NK-92 (cell line): Measurements from ENCODE around the gene TCF7L2.

Experiments used
- DNase-seq: peaks from one replicate; lab custom pipeline; 2025; ENCODE audit not compliant: unreplicated experiment; lab: John Stamatoyannopoulos, UW

TCF7L2 gene

DNA sequence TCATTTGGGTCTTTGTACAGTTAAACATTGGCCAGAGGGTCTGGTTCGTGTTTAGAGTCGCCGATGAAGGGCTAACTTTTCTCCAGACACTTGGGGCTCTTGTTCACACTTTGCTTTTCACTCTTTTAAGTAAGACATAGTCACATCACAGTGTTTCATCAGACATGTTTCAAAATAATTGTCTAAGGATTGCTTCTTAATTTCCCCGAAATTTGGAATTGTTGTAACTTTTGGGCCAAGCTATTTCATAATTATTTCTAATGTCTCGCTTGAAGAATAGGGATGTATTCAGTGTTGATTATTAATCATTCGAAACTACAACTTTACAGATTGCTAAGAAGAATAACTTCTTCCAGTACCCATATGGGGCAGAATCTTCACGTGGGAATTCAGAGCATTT is 92.8 kb downstream of the TCF7L2 start:
- no peak for DNase-seq

DNA sequence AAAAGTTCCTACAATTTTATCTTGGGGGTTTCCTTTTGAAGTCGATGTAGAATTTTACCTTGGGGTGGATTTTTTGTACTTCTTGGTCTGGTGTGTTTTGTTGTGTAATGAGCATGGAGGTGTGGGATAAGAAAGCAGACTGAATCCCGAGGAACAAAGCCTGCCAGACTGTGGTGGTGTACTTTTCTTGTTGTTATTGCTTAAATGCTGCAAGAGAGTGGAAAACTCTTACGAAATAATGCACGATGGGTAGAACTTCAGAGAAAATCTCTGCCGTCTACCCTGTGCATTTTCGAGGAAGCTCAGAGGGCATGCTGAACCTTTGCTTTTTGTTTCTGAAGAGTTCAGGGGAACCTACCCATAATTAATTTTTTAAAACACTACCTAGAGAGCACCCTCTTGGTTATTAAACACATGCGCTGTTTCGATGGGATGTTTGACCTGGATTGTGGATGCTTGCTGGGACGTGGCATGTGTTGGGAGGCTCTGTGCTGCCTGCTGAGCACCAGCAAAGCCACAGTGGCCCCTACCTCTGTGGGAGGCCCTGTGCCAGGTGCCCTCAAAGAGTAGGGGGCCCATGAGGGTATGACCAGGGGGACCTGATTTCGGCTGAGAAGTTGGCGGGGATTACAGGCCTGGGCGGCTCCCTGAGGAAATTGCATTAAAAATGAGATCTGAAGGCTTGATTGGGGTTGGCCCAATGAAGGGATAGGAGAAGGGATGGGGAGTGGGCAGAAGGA is 94.1 kb downstream of the TCF7L2 start:
- DNase-seq = no peak

DNA sequence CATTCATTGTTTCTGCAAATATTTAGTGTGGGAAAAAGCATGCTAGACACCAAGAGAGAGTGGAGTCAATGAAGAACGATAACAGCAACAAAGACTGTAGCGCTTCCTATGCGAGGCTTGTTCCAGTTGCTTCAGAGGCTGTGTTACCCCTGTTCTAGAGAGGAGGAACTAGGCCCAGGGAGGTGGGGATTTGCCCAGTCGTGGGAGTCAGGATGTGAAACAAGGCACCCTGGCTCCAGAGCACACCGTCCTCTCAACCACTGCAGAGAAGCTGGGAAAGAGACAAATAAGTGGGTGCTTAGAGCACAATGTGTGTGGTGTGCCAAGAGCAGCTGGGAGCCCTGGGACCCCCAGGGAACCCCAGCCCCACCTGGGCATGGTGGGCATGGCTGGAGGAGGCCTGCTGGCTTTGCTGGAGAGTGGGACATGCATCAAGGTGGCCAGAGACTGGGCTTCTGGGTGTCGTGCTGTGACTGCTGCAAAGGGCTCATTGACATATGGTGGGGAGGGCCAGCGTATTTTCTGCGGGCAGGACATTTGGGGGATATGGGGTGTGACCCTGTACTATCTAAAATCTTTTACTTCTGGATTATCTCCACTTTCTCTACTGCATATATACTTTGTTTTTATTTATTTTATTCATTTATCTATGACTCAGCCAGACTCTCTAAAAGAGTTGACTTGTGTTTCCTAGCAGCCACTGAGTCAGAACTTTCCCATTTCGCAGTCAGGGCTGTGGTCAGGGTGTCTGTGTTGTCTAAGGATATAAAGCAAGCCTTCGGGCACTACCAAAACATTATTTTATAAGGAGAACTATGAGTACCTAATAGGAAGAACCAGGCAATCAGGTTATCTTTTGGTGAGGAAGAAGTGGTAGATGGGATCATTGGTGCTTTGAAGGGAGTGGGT is 95.4 kb downstream of the TCF7L2 start:
- no peak for DNase-seq

DNA sequence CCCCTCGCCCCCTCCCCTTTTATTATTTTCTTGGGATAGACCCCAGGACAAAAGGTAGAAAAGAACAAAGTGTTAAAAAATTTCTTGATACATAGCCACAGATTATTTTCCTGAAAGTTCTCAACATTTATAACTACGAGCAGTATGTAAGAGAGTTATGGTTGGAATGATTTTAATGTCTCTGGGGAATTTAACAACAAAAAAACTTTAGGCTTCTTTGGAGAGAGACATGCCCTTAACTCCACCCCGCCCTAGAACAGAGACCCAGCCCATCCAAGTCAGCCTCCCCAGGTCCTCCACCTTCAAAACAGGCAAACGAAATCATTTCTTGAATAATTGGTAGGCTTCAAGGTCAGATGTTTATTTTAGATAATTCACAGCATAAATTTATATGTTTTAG is 97.1 kb downstream of the TCF7L2 start:
- DNase-seq = no peak

DNA sequence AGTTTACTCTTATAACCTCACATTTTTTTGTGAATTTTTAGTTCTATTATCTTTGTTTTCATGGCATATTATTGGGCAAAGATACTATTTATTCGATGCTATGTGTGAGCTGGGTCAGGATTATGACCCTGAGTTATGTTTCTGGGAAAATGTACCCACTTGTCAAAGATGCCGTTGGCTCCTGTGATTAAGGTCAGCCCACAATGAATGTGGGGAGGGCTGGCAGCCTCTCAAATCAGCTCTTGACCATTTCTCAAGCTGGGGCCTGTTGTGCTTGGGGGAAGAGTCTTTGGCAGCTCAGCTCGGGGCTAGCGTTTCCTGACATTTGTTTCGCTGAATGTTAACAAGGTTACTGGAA is 97.5 kb downstream of the TCF7L2 start:
- no peak for DNase-seq

DNA sequence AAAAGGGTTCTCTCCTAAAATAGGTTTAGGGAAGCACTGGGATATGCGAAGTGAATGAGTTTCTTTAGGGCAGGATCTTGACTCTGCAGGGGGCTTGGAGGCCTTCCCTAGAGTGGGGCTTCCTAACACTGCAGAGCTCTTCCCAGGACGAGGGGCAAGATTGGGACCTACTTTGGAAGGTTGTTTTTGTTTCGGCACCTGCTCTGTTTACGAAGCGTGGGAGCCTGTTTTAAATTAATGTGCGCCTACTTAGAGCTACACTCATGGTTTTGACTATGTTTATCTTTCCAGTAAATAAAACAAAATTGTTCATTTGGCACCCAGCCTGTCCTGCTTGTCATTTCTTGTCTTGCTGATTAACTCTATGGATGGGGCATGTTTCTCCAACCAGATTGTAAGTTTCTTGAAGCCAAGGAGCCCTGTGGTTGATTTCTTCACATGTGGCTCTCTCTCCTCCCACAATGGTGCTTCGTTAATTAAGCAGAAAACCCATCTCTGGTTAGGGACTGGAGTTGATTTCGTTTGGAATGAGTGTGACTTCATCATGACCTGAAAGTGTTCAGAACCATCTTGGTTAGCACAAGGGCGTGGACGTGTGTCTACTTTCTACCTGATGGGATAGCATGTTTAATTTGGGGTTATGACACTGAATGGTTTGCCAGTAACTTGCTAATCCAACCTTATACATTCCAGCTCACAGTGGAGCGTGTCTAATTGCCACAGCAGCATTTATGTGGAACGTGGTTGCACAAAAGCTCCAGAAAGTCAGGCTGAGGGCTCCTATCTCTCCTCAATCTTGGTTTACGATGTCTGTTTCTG is 98.1 kb downstream of the TCF7L2 start:
- DNase-seq = no peak

DNA sequence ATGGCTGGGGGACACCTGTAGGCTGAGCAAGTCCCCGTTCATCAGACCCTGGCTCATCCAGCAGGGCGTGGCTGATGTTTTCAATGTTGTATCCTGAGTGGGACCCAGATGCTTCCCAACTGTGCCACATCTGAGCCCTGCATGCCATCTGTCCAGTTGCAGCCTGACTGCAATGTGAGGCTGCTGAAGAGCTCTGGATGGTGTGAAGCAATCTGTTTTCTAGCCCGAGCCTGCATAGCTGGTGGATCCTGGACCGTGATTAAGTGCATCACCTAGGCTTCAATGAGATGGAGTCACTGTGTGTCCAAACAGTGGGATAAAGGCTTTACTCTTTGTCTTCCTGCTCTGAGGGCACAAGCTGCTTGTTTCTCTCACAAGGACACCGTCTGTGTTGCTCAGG is 99.8 kb downstream of the TCF7L2 start:
- DNase-seq = no peak

DNA sequence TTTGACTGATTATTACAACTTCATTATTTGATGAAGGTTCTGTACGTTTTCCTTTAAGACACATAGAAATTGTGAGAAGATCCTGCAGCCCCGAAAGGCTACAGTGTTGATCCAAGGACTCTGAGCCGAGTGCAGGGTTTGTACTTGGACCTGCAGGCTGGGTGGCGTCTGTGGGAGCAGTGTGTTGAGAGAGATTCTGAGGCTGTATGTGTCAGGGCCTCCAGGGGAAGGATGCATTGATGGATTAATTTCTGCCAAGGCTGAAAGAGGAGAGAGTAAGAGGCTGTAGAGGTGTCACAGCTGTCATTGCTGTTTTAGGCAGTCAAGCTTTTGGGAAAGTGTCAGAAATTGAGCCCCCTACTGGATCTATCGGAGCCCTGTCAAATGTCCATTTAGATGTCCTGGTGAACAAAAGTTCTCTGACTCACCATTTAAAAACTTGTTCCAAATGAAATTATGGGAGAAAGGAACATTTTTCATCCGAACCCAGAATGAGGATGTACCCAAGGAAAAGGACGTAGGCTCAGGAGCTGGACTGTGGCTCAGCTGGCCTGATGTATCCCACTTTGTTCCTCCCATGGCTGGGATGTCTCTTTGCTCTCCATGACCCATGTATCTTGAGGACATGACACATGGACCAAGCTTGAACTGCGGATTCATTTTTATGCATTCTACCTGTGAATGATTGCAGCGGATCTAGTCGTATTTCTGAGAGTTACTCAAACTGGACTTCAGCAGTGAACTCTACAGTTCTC is 102.2 kb downstream of the TCF7L2 start:
- no peak for DNase-seq

DNA sequence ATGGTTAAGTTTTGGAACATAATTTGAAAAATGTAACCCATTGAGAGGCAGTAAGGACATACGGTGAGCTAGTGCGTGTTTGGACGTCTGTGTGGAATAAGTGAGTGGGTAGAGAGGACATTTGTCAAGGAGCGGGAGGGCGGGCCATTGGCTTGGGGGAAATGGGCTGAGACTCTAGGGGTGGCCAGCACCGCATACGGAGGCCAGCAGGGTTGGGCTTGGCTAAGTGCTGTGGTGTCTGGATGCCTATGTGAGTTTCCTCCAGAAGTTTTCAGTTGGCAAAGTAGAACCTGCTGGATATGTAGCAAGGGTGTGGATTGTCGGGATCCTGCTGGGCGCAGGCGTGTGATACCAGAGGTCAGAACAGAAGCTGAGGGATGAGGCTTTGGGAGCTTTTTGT is 103.0 kb downstream of the TCF7L2 start:
- DNase-seq = no peak

DNA sequence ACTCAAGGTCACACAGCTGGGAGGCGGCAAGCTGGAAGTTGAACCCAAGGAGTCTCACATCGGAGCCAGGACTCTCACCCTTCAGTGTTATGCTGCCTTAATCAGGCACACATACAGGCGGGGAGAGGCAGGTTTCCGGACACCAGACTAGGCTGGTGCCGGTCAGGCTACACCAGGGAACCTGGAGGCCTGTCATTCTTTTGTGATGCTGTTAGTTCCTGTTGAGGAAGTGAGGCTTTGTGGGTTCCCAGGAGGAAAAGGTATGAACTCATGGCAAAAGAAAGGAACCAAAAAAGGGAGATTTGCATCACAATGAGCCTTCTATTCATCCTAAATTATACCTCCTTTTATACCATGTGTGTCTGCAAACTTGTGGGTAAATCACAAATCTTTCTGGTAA is 103.8 kb downstream of the TCF7L2 start:
- no peak for DNase-seq

DNA sequence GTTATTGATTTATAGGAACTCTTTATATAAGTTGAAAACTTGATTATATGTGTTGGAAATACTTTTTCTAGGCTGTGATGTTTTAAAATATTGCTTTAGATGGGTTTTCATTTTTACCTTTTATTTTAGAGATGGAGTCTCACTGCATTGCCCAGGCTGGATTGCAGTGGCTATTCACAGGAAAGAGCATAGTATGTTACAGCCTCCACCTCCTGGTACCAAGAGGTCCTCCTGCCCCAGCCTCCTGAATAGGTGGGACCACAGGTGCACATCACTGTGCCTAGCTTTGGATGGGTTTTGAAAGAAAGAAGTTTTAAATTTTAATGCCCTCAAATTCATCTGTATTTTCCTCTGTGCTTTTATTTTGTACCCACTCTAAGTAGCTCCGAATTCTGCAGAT is 105.4 kb downstream of the TCF7L2 start:
- no peak for DNase-seq

DNA sequence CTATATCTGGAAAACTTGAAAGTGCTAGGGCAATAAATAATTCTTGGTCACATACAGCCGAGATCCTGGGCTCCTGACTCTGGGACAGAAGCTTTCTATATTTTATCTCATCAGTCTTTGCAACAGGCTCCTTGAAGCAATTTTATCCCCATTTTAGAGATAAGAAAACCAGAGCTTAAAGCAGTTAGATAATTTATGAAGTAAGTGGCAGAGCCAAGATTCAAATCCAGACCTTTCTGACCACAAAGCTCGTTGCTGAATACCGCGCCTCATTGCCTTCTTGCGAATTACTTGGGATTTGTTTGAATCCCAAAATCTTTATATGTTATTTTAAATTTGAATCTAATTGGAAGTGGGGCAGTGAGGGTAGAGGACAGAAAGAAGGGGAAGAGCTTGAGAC is 106.0 kb downstream of the TCF7L2 start:
- no peak for DNase-seq

DNA sequence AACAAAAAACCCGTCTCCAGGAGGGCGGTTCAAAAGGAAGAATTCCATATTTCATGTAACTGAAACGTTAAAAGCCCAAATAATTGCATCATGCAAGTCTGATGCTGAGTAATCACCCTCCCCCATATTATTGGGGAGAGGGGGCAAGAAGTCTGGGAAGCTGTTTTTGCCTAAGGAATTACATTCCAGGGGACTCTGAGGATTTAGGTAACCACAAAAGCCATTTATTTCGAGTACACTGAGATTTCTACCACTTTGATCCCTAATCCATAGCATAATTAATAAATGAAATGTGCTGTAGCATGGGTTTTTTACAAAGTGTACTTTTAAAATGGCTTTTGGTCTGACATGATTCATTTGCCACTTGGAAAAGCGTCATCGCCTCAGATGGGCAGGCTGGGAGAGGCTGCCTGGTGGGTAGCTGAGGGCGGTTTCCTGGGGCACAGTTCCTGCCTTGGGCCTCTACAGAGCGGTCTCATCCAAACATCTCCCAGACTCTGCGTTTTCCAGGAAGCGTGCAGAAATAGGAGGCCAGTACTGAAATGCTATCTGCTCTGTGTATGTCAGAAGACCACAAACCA is 106.5 kb downstream of the TCF7L2 start:
- no peak for DNase-seq

DNA sequence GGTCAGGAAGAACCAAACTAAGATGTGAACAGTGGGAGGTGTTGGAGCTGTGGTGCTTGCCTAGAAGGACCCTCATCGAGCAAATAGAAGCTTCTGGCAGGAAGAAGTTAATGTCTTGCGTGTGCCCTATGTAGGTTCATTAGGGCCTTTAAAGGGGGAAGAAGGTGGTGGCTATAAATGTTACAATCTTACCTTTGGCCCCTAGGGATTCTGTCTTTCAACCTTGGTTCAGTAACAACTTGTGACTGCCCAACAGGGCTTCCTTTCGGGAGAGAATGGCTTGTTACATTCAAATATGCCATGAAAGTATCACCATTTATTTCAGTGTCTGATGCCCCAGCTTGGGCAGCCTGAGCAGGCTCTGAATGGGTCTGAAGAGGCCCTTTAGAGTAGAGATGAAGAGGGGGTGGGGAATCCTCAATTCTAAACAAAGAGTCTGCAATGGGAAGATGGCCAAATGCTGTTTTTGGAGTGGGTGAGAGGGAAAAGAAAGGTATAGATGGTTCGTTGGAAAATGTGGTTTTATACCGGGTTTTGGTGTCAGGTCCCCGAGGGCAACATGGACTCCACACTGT is 108.0 kb downstream of the TCF7L2 start:
- DNase-seq = no peak

DNA sequence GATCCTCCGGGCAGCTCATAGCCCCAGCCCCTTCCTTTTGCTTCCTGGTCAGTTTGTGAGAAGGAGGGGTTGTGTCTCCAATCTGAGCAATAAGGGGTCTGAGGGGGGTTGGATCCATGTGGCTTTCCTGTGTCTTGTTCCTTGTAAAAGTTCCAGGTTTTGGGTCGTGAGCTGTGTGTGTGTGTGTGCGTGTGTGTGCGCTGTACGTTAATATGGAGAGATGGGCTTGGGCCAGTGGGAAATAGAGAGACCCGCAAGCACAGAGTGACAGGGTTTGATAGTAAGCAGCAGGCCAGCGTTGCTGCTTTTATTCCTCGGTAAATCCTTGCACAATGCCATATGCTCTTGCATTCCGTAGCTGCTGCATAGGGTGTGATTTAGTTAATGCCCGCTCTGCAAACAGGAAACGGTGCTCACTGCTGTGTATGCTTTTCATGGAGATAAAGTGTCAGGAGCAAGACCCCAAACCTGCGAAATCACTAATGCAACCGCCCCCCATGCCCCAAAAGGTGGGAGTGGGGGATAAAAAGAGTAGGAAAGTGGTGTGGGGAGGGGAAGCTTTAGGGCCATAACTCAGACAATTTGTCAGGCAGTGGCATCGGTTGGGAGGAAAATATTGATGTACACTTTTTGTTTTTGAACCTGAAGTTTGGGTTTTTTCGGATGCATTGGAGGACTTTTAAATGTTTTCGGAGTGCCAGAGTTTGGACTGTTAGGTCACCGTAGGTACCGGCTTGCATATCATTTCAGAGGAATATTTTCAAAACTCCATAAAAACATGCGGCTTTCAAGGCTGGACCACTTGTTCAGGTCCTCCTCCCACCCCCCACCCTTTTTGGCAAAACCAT is 108.7 kb downstream of the TCF7L2 start:
- no peak for DNase-seq

DNA sequence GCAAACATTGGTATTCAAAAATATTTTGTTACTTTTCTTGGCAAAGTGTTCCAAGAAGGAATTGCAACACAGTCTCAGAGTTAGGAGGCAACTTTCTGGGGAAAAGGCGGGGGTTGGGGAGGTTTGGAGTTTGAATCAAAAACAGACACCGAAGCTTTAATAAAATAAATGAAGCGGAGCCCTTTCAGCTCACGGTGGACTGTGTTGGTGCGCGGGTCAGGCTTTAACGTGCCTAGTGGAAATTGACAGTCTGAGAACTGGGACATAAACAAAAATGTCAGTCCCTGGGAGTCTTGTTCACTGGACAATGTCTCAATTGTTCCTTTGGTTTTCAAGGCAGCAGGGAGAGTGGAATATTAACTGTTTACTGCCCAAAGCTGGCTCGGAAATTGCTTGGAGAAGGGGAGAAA is 109.3 kb downstream of the TCF7L2 start:
- no peak for DNase-seq

DNA sequence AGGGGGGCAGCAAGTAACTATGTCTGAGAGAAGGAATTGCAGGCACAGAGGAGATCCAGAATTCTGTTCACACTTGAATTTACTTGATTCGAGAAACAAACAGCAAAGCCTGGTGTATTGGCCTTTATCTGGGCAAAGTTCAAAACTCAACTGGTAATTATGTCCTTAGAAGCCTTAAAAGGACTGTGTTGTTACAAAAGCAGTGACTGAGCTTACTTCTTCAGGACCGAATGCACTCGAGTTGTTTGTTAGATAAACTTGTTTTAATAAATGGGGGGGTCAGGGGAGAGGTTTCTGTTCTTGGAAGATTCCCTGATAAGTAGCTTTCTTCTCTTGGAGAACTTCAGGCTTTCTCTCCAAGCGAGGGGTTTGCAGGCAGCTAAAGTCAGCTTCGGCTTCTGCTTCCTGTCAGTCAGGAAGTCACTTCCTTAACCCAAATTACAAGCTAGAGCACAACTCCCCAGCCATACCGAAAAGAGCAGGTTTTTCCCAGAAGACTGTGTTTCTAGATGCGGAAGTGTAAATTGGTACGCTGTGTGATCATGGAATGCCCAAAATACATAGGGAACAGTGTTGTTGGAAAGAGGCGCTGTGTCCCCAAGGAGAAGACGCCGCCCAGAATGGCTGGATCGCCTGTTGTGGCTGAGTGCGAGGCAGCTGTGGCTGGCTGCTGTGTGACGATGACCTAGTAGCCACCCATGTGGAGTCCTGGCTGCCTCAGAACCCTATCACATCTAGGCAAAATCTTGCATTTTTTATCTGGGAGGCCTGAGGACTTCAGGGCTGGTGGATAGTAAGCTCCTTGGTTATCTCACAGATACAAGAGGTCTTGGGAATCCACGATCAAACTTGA is 110.4 kb downstream of the TCF7L2 start:
- DNase-seq = no peak

DNA sequence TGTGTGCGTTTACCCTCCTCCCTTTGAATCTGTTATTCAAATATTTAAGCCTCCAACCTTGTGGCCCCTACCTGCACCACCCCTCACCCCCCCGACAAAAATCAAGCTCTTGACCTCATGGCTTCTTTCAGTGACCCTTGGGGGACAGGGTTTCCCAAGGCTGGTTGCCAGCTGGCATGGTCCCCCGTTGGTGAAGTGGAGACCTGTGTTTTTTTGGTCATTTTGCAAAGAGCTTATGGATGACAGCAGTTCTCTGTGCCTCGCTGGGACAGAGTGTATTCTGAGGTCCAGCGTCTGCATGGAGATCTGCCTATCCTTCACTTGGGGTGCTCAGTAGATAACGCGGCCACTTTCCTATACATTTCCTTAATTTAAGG is 111.0 kb downstream of the TCF7L2 start:
- DNase-seq = no peak
